GM12891 (cell line): ENCODE results near the gene GPR183.

Experiments
- PAX5 ChIP-seq: IDR thresholded peaks from 2 replicates; pipeline ENCODE4 v1.6.1; 2011; ENCODE audit warnings: low read length, moderate library complexity, mild to moderate bottlenecking; ENCODE audit not compliant: insufficient read depth, severe bottlenecking
- POLR2A ChIP-seq: IDR thresholded peaks from 2 replicates; pipeline ENCODE4 v1.6.1; 2011; ENCODE audit warnings: low read depth, low read length, control low read depth
- POLR2AphosphoS5 ChIP-seq: IDR thresholded peaks from 2 replicates; pipeline ENCODE4 v1.6.1; 2011; ENCODE audit warnings: low read depth, low read length, control low read depth

DNA sequence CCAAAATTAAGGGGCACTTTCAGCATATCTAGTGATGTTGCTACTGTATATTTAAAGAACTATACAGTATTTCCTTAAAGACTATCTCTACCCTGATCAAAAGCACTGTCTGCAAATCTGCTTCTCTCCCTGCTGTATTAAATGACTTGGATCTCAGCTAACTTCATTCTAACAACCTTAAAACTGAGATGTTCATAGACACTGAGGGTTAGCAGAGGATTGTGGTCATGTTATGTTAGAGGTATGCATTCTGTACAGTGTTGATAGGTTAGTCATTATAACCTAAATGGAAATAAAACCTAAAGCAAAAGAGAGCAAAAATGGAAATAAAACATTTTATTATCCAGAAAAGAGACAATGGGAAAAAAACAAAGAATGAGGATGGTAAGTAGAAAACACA lies 9.9 kb downstream of the GPR183 start:
- TF ChIP-seq POLR2A (no peak), POLR2AphosphoS5 (no peak), PAX5 (no peak)
